GM18511 (cell line): ENCODE measurements around the gene GNAI1.

Source experiments
- ATAC-seq: cut with Tn5 transposase; IDR thresholded peaks from one replicate; pipeline ENCODE4 v1.9.1; 2021; ENCODE audit warnings: mild to moderate bottlenecking, moderate library complexity; ENCODE audit not compliant: unreplicated experiment

The GNAI1 gene

GRCh38 chr7:80134536-80135308, at the start of gene GNAI1:
Gene GNAI1 (plus strand): TSS chr7:80134831. CDS start chr7:80135161, 330 bp downstream.
- ATAC-seq = peak; percentile 49

GRCh38 chr7:80087051-80087770, 47.4 kb upstream of the GNAI1 start:
- no peak for ATAC-seq

DNA sequence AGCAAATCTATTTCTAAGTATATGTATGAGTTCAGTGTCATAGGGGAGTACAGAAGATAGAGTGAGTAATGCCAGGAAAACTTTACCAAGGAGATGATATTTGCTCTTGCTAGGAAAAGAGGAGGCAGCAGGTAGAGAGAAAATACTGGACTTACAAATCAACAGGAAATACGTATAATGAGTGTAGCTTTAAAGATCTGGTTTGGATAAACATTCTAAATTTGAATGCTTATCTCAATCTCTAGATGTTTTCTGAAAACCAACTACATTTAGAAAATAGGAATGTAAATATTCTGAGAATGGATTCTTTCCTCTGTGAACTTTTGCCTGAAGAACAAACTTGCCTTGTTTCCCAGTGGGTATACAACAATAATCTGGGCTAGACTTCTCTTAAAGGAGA, 46.9 kb upstream of the GNAI1 start:
- no peak for ATAC-seq

DNA sequence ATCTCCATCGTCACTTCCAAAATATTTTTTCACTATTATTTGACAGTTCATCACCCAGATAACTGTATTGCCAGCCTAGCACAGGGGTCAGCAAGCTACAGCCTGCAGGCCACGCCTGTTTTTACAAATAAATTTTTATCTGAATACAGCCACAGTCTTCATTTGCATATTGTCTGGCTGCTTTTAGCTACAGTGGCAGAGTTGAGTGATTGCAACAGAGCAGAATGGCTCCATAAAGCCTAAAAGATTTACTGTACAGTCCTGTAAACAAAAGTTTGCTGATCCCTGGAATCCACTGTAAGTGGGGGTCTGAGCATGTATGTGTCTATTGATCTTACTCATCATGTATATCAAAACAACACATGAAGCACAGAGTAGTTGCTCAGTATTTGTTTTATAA, 45.9 kb upstream of the GNAI1 start:
- ATAC-seq = no peak

DNA sequence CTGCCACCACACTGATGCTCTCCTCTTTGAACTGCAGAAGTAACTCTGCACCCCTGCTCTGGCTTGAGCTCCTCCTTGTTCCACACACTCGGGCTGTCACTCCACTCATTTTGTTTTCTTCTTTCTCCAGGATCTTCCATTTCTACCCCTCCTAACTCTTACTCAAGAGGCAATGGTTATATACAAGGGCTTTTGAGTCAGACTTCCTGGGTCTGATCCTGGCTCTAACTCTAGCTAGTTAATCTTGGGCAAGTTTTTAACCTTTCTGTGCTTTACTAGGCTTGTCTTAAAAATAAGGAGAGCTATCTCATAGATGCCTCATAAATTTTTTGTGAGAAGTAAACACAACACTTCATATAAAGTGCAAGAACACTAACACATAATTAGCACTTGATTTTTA, 45.3 kb upstream of the GNAI1 start:
- no peak for ATAC-seq

GRCh38 chr7:80093349-80093748, 41.3 kb upstream of the GNAI1 start:
- no peak for ATAC-seq

GRCh38 chr7:80095545-80095944, 39.1 kb upstream of the GNAI1 start:
- ATAC-seq = no peak

DNA sequence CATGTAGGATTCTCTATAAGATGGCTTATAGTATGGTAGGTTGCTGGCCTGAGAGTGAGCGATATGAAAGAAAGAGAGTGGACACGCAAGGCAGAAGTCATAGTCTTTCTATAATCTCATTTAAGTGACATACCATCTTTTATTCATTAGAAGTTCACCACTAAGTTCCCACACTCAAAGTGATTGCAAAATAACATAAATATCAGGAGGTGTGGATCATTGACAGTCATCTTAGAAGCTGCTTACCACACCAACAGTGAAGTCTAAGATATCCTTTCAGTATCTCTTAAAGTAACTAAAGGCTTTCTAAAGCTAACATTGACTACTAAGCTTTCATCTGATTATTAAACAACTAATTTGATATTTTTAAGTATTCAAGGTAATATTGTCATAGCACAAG, 36.9 kb upstream of the GNAI1 start:
- ATAC-seq = no peak

DNA sequence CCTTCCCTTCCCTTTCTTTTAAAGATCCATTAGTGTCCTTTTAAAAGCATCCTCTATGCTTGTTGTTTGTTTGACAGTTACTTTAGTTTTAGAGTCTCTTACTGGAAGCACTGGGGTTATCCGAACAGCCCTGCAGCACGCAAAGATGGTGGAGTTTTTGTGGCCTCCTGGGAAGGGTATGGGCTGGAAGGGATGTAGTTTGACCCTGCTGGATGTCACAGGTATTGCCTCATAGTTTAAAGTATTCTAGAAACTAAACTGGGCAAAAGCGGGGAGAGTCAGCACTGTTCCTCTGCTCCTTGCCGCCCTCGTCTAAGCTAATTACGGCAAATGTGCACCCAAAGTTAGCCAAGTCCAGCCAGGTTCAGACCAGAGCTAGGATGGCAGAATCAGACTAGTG, 35.8 kb upstream of the GNAI1 start:
- no peak for ATAC-seq

GRCh38 chr7:80100254-80100653, 34.4 kb upstream of the GNAI1 start:
- ATAC-seq = no peak

GRCh38 chr7:80105701-80106408, 28.8 kb upstream of the GNAI1 start:
- ATAC-seq = no peak

DNA sequence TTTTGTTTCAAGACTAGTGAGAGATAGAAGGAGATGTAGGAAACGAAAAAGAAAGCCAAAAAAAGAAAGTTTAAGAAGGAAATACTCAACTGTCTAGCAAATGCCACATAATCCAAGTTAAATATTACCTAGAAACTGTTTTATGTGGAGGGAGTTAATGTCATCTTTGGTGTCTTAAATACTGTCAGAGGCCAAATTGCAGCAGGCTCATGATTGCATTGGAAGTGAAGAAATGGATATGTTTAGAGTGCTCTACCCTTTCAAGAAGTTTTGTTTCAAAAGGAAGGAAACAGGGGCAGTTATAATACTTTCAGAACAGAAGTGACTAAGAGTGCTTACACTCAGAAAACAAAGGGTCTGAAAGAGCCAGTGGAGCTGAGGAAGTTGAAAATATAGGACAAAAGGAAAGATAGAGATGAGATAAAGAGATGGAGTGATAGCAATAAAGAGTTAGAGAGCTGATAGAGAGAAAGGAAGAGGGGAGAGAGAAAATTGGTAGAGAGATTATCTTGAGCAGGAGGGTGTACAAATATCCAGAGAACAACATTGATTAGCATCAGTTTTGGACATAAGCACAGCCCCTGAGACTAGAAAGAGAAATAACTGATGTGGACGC, 28.0 kb upstream of the GNAI1 start:
- peak; percentile 57 for ATAC-seq

DNA sequence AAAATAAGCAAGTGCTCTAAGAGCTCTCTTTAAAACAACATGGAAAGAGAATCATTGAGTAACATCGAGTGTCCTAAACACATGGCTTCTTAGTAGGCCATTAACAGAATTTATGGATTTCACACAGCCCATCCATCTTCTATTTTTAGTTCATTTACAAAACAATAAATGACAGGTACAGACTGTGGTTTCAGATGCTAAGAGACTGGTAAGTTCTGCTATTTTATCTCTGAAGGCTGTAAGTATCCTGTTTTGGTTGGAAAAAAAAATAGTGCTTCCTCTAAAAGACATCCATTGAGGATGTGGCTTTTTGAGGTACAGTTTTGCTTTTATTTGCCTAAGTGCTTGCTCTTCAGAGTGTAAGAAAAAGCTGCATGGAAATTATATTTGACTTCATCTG, 27.4 kb upstream of the GNAI1 start:
- ATAC-seq = peak; percentile 61

DNA sequence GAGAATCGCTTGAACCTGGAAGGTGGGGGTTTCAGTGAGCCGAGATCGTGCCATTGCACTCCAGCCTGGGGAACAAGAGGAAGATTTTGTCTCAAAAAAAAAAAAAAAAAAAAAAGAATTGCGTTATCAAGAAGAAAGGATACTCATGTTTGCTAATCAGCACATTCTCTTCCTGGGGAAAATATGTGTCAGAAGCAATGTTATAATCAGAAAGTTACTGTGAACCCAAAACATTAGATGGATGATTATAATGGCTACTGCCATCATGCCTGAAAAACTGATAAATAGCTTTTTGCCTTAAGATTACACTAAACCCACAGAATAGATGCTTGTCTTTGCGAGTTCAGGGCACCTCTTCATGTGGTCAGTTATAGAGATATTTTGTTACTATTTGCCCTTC, 24.3 kb upstream of the GNAI1 start:
- no peak for ATAC-seq

DNA sequence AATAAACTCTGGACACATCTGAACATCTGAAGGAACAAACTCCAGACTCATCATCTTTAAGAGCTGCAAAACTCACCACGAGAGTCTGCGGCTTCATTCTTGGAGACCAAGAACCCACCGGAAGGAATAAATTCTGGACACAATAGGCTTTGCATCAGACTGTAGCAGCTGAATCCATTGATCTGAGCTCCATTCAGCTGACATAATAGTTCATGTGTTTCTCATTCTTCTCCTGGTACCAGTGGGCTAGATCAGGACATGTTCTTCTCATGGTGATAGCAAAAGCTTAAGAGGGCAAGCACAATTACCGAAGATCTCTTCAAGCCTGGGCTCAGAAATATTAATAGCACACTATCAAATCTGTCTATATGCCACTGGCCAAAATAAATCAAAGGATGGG, 20.5 kb upstream of the GNAI1 start:
- ATAC-seq = no peak

DNA sequence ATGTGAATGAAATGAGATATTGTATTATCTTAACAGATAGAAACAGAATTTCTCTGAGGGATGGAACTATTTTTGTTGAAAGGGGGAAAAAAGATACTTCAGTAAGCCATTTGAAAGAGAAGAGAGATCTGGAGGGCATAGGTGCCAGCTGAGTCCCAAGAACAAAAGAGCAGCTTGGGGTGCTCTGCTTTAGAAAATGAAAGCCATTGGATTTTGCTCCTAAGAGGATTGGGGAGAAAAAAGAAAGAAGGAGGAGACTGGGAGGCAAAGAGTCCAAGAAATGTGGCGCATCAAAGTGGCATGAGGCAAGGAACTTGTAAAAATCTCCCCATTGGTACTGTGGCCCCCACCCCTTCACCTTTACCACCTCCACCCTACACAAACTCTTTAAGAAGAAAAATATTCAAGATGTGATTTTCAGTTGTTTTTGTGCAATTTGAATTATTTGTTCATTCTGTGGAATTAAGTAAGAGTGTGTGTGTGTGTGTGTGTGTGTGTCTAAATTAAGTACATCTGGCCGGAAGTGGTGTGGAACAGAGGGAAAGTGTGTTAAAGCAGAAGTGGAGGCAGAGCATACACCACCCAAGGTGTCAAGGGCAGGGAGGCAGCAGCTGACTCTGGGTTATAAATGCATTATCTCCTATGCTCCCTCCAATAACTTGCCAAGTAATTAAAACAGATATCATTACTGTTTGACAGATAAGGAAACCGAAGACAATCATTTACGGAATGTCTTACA, 9.9 kb upstream of the GNAI1 start:
- ATAC-seq = no peak

DNA sequence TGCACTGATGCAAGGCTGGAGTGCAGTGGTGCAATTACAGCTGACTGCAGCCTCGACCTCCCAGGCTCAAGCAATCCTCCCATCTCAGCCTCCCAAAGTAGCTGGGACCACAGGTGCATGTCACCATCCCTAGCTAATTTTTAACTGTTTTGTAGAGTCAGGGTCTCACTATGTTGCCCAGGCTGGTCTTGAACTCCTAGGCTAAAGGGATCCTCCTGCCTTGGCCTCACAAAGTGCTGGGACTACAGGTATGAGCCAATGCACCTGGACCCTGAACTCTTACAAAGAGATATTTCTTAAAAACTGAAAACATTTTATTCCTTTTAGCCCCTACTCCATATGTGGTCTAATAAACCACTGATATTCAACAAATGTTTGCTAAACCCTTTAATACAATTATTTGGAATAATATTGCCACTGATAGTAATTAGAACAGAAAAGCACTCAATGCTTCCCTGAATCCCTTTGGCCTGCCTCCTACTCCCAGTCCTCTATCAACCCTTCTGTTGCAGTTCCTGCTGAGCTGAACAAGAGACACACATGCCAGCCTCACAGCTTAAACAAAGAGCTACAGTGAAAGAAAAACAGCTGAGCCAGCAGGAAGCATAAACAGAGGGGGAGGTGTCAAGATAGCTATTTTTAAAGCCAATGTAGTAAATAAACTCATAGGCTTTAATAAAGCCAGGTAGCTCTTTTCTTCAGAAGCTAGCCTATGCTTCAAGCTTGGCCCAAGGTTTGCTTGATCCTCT, 7.0 kb upstream of the GNAI1 start:
- ATAC-seq = no peak

DNA sequence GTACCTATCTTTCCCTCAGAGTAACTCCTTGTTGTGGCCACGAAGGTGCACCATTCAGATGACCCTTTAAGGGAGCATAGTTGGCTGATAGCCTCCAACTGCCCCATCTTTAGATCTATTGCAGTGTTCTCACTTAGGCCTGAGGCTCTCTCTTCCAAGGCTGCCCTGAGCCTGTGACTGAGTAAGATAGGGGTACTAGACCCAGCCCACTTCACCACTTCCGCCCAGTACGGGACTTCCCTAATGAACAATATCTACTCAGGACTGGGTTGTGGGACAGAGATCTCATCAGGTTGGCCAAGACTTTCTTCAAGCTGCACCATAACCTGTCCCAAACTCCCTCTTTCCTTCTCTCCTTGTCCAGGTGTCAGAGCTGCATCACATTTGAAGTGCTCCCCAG, 5.7 kb upstream of the GNAI1 start:
- ATAC-seq = no peak

GRCh38 chr7:80129785-80130184, 4.8 kb upstream of the GNAI1 start:
- no peak for ATAC-seq
